Retinal pigment epithelial cell (primary cell): ENCODE measurements around the gene CDK5RAP2.
"Not testable (repeated sequence)": the region's sequence is repeated elsewhere in the genome, so short reads cannot be mapped to it uniquely, and the experiment has no call there.

ENCODE experiments used
- DNase-seq: peaks from one replicate; pipeline ENCODE4 v3.0.0-alpha.2; 2010; ENCODE audit warnings: low read depth
- H3K4me3 ChIP-seq: 2 replicates; pipeline ENCODE4 v1.5.1; 2011; ENCODE audit warnings: mild to moderate bottlenecking, low read length, control low read depth, moderate library complexity
- TF ChIP-seq, protein P1 (sequence below): conservative IDR thresholded peaks from 2 replicates; pipeline ENCODE4 v1.5.1; 2011; ENCODE audit warnings: low read depth, low read length, control low read depth, inconsistent platforms

CDK5RAP2 gene

DNA sequence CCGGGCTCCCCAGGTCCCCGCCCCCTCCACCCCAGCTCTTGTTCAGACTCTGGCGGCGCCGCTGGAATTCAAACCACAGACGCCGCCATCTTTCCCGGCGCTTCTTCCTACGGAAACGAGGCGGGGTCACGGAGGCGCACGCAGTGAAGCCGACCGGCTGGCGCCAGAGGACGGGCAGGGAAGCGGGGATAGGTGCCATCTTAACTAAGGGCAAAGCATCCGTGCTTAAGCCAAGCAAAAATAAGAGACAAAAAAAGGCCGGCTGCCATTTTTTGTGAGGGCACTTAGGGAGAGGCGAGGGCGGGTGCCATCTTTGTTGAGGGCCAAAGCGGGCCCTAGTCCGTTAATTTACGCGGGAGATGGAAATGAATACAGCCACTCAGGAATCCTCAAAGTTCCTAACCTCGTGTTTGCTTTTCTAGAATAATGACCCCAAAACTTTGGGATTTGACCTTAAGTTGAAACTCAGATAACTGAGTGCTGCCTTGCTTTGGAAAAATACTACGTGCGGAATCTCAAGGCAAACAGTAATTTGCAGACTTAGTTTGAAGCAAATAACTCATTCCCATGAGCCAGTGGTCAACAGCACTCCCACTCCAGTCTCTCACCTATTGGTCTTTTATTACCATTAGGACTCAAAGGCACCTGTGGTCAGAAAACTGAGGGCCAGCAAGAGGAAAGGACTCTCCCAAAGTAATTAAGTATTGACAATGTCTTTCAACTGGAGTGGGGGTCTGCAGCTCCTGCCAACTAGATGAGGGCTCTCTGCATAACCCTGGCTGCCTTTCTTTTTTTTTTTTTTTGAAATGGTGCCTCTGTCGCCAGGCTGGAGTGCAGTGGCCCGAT lies at the start of gene CDK5RAP2:
CDK5RAP2 (minus strand) TSS at position 117 of the 846 bp plus-strand sequence. CDS start 189 bp downstream, outside the sequence.
- TF ChIP-seq, protein P1, sequence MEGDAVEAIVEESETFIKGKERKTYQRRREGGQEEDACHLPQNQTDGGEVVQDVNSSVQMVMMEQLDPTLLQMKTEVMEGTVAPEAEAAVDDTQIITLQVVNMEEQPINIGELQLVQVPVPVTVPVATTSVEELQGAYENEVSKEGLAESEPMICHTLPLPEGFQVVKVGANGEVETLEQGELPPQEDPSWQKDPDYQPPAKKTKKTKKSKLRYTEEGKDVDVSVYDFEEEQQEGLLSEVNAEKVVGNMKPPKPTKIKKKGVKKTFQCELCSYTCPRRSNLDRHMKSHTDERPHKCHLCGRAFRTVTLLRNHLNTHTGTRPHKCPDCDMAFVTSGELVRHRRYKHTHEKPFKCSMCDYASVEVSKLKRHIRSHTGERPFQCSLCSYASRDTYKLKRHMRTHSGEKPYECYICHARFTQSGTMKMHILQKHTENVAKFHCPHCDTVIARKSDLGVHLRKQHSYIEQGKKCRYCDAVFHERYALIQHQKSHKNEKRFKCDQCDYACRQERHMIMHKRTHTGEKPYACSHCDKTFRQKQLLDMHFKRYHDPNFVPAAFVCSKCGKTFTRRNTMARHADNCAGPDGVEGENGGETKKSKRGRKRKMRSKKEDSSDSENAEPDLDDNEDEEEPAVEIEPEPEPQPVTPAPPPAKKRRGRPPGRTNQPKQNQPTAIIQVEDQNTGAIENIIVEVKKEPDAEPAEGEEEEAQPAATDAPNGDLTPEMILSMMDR: no peak
- peak within 1 kb of the TSS; percentile 91 for H3K4me3 ChIP-seq
- DNase-seq: peak; percentile 91

DNA sequence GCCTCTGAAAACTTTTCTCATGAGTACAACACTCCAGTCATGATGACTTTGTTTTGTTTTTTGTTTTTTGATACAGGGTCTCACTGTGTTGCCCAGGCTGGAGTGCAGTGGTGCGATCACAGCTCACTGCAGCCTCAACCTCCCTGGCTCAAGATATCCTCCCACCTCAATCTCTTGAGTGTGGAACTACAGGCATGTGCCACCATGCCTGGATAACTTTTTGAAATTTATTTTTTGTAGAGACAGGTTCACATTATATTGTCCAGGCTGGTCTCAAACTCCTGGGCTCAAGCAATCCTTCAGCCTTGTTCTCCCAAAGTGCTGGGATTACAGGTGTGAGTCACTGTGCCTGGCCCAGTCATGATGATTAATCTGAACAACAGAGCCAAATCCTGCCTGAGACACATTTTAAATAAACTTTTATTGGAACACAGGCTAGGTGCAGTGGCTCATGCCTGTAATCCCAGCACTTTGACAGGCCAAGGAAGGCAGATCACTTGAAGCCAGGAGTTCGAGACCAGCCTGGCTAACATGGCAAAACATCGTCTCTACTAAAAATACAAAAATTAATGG lies 49.0 kb upstream of the CDK5RAP2 start:
- not testable (repeated sequence) for H3K4me3 ChIP-seq, DNase-seq

- no peak for DNase-seq
- TF ChIP-seq, protein P1: no peak
- H3K4me3 ChIP-seq: no peak overlapping the region
Observed at GRCh38 chr9:120628207-120628924, 48.4 kb upstream of the CDK5RAP2 start.

GRCh38 chr9:120627073-120627472 lies 47.1 kb upstream of the CDK5RAP2 start:
- DNase-seq: no peak
- TF ChIP-seq, protein P1: no peak

DNA sequence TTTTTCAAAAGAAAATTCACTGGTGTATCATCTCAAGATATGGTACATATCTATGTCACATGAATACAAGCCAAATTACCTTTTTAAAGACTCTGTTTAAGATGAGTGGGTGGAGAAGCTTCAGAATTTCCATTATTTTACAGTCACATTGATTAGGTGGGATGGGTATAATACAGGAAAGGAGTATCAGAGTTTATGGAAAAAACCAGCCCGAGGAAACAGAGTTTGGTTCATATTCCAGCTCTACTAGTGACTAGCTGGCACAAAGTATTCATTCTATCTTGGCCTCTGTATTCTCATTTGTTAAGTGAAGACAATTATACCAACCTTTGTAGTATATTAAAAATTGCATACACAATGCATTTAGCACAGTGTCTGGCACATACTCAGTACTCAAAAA lies 46.5 kb upstream of the CDK5RAP2 start:
- DNase-seq: no peak
- no peak overlapping the region for H3K4me3 ChIP-seq
- TF ChIP-seq, protein P1: no peak

More at GRCh38 chr9:120627073-120627472, 47.1 kb upstream of the CDK5RAP2 start:
- H3K4me3 ChIP-seq: no peak overlapping the region

DNA sequence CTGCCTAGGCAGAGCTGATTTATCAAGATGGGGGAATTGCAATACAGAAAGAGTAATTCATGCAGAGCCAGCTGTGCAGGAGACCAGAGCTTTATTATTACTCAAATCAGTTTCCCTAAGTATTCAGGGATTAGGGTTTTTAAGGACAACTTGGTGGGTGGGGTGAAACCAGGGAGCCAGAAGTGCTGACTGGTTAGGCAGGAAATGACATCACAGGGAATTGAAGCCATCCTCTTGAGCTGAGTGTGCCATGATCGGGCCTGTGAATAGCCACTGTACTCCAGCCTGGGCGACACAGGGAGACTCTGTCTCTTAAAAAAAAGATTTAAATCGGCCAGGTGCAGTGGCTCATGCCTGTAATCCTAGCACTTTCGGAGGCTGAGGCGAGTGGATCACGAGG lies 45.3 kb upstream of the CDK5RAP2 start:
- TF ChIP-seq, protein P1: no peak
- H3K4me3 ChIP-seq: no peak overlapping the region
- no peak for DNase-seq

DNA sequence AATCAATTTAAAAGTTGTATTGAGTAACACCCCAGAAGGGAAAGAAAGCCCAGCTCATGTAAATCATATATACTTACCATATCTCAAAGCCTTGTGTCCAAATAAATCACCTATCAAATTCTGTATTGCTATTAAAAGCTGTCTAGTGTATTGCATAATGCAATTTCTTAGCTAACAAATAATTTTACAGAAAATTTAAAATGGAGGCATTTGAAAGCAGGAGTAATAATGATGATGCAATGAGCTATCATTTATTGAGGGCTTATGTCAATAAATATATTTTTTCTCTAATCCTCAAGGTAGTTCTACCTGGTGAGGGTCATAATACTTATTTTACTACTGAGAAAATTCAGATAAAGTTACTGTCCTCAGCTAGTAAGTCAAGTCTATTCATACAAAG lies 42.8 kb upstream of the CDK5RAP2 start:
- no peak overlapping the region for H3K4me3 ChIP-seq
- TF ChIP-seq, protein P1: no peak
- no peak for DNase-seq
